Smooth muscle cell (in vitro differentiated cells): ENCODE measurements around the gene ABHD17C. TPM values are rescaled to one million over a fixed set of nuclear protein-coding genes. Genes with fewer than 3 reads are reported as not detected.
A peak's percentile ranks its signal among the peaks of the same experiment; 100 is the strongest.

ENCODE experiments used
- DNase-seq: peaks from one replicate; lab custom pipeline; 2025; ENCODE audit not compliant: unreplicated experiment; lab: John Stamatoyannopoulos, UW
- H2AFZ ChIP-seq: fragments of 200-600 bp; sonication (generic); 2 replicates; pipeline ENCODE4 v1.6.0; 2016; ENCODE audit warnings: antibody characterized with exemption, low read depth, mild to moderate bottlenecking
- H3F3A ChIP-seq: fragments of 200-600 bp; sonication (generic); 2 replicates; pipeline ENCODE4 v1.6.0; 2017; ENCODE audit warnings: antibody characterized with exemption, low read depth
- H3K27ac ChIP-seq: fragments of 200-600 bp; sonication (generic); 2 replicates; pipeline ENCODE4 v1.5.1; 2016; ENCODE audit warnings: low read depth, mild to moderate bottlenecking
- H3K27me3 ChIP-seq: fragments of 200-600 bp; sonication (generic); 2 replicates; pipeline ENCODE4 v1.6.1; 2016; ENCODE audit warnings: low read depth, mild to moderate bottlenecking
- H3K36me3 ChIP-seq: fragments of 200-600 bp; sonication (generic); 2 replicates; pipeline ENCODE4 v1.5.1; 2016; ENCODE audit warnings: low read depth
- H3K4me1 ChIP-seq: fragments of 200-600 bp; sonication (generic); 2 replicates; pipeline ENCODE4 v1.5.1; 2016; ENCODE audit warnings: low read depth
- H3K4me2 ChIP-seq: fragments of 200-600 bp; sonication (generic); 2 replicates; pipeline ENCODE4 v1.6.0; 2016; ENCODE audit warnings: mild to moderate bottlenecking
- H3K4me3 ChIP-seq: fragments of 200-600 bp; sonication (generic); 2 replicates; pipeline ENCODE4 v1.5.1; 2016; ENCODE audit warnings: mild to moderate bottlenecking
- H3K79me2 ChIP-seq: fragments of 200-600 bp; sonication (generic); 2 replicates; pipeline ENCODE4 v1.6.0; 2016; ENCODE audit warnings: low read depth, mild to moderate bottlenecking
- H3K9ac ChIP-seq: fragments of 200-600 bp; sonication (generic); 2 replicates; pipeline ENCODE4 v1.6.0; 2016; ENCODE audit warnings: low read depth
- H3K9me3 ChIP-seq: fragments of 200-600 bp; sonication (generic); replicated peaks from 2 replicates; pipeline ENCODE4 v1.5.1; 2016; ENCODE audit warnings: low read depth
- H4K20me1 ChIP-seq: fragments of 200-600 bp; sonication (generic); 2 replicates; pipeline ENCODE4 v1.6.0; 2016; ENCODE audit warnings: low read depth
- WGBS: methylation state at CpG from one replicate; pipeline ENCODE4 v1.1.7; 2016; ENCODE audit warnings: low lambda C conversion rate; 5-methylcytosine and 5-hydroxymethylcytosine counted together
- polyA plus RNA-seq: library from polyadenylated mRNA; unstranded; fragments of >200 nt; fragmentation: Nextera tagmentation; extraction: Ambion mirVana; gene quantifications from 2 replicates; pipeline ENCODE4 v1.2.1, GENCODE V29; 2016
- total RNA-seq: library from RNA; depleted of rRNA; stranded (reverse); fragments of >200 nt; gene quantifications from 2 replicates; pipeline ENCODE4 v1.2.3, GENCODE V29; 2014
- TF ChIP-seq, protein P1 (sequence below): fragments of 200-600 bp; sonication (generic); IDR thresholded peaks from 2 replicates; pipeline ENCODE4 v1.5.1; 2017; ENCODE audit warnings: borderline replicate concordance, mild to moderate bottlenecking, antibody characterized with exemption; ENCODE audit not compliant: insufficient read depth, poor library complexity, severe bottlenecking

ABHD17C gene
- total and polyA plus RNA-seq, 2 experiments from 2014 or later, result 3.1 to 4.1 TPM

DNA sequence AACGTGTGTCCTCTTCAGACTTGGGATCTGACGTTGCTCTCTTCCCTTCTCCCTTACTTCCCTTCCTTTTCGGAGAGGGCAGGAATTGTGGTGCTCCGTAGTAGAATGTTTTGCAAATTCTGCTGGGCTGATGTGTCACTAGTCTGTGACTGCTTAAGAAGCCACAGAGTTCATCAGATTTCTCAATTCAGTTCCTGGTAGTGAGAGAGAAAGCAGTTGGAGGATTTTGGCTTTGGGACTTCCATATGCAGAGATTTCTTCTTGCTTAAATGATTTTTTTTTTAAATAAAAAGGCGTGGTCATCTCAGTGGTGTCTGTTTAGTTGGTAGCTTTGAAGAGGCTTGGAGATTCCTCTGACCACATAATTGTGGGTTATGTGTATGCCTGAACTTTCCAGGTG lies 94.2 kb downstream of the ABHD17C start:
- H3K27me3 ChIP-seq, result peaks cover 10% of the 10 kb centered on the region
- no peaks in the 10 kb centered on the region for H3K79me2 ChIP-seq
- no peaks in the 10 kb centered on the region for H3K4me1 ChIP-seq
- TF ChIP-seq, protein P1, sequence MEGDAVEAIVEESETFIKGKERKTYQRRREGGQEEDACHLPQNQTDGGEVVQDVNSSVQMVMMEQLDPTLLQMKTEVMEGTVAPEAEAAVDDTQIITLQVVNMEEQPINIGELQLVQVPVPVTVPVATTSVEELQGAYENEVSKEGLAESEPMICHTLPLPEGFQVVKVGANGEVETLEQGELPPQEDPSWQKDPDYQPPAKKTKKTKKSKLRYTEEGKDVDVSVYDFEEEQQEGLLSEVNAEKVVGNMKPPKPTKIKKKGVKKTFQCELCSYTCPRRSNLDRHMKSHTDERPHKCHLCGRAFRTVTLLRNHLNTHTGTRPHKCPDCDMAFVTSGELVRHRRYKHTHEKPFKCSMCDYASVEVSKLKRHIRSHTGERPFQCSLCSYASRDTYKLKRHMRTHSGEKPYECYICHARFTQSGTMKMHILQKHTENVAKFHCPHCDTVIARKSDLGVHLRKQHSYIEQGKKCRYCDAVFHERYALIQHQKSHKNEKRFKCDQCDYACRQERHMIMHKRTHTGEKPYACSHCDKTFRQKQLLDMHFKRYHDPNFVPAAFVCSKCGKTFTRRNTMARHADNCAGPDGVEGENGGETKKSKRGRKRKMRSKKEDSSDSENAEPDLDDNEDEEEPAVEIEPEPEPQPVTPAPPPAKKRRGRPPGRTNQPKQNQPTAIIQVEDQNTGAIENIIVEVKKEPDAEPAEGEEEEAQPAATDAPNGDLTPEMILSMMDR, result no peak
- H3F3A ChIP-seq, result no peaks in the 10 kb centered on the region
- H3K4me2 ChIP-seq, result peak overlapping the region; percentile 45
- DNase-seq, result no peak
- H3K4me3 ChIP-seq, result no peak overlapping the region
- no peaks in the 10 kb centered on the region for H4K20me1 ChIP-seq
- H3K36me3 ChIP-seq, result no peaks in the 10 kb centered on the region
- H3K27ac ChIP-seq, result peak overlapping the region; percentile 52
- no peaks in the 10 kb centered on the region for H3K9me3 ChIP-seq
- no peak overlapping the region for H2AFZ ChIP-seq
- whole genome bisulfite sequencing, result 41% methylated on average over 5 of the region's 5 CpGs
- no peak overlapping the region for H3K9ac ChIP-seq

DNA sequence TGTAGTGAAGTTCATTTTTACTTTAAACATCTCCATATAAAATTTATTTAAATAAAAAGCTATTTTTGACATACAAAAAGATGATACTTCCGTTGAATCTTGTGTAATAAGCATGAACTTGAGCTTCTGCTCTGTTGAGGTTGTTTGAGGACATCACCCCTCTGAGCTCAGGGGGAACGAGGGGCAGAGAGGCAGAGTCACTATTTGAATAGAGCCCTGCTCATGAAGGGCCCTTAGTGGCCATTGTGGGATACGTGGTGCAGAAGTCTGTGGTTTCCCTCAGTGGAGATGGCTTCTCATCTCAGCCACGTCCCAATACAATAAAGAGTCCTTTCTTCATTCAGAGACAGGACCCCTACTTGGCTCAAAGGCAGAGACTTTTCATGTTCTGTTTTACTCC lies 94.7 kb downstream of the ABHD17C start:
- no peaks in the 10 kb centered on the region for H3K36me3 ChIP-seq
- TF ChIP-seq, protein P1, result no peak
- H2AFZ ChIP-seq, result no peak overlapping the region
- H4K20me1 ChIP-seq, result no peaks in the 10 kb centered on the region
- 82% methylated on average over 4 of the region's 4 CpGs for WGBS
- H3K27me3 ChIP-seq, result peaks cover 10% of the 10 kb centered on the region
- H3F3A ChIP-seq, result no peaks in the 10 kb centered on the region
- H3K4me2 ChIP-seq, result peak overlapping the region; percentile 45
- H3K9me3 ChIP-seq, result no peaks in the 10 kb centered on the region
- no peak overlapping the region for H3K4me3 ChIP-seq
- peak overlapping the region; percentile 52 for H3K27ac ChIP-seq
- H3K79me2 ChIP-seq, result no peaks in the 10 kb centered on the region
- H3K9ac ChIP-seq, result no peak overlapping the region
- no peaks in the 10 kb centered on the region for H3K4me1 ChIP-seq
- no peak for DNase-seq

DNA sequence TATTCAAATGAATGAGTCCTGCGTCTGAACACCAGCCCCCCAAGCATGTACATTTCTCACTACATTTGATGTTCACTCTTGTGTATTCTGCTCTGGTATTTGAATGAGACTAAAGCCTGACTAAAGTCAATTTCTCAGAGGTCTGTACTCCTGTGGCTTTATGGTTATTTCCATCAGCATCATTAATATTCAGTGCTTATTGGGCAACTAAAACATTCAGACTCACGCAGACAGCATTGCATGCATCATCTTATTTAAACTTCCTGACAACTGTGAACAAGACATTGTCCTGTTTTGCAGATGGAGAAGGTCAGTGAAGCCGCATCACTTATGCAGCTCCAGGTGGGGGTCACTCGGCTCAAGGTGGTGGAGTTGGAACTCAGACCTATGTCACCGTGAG lies 95.1 kb downstream of the ABHD17C start:
- Histone ChIP-seq H3K27me3 (peaks cover 10% of the 10 kb centered on the region), H3K9me3 (no peaks in the 10 kb centered on the region), H3K4me3 (no peak overlapping the region), H3K27ac (no peak overlapping the region), H3K4me1 (no peaks in the 10 kb centered on the region), H3K79me2 (no peaks in the 10 kb centered on the region), H3K36me3 (no peaks in the 10 kb centered on the region), H4K20me1 (no peaks in the 10 kb centered on the region), H3K9ac (no peak overlapping the region), H3K4me2 (no peak overlapping the region), H2AFZ (no peak overlapping the region), H3F3A (no peaks in the 10 kb centered on the region)
- DNase-seq, result no peak
- TF ChIP-seq, protein P1, result no peak
- WGBS, result 91% methylated on average over 5 of the region's 5 CpGs

DNA sequence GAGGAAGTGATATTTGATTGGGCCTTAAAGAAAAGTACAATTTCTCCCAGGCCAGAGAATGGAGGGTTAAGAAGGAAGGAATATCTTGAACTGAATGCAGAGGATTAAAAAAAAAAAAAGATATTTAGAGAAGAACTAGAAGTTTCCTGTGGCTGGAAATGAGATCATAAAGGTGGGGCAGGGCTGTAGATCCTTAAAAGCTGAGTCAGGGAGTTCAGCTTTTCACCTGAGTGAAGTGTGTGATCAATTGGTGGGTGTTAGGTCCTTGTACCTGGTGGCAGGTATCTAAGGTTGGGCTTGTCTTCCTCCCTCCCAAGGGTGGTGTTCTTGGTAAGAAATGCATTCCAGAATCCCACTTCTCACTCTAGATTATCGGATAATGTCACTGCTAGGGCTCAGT lies 95.9 kb downstream of the ABHD17C start:
- DNase-seq, result no peak
- Histone ChIP-seq H4K20me1 (no peaks in the 10 kb centered on the region), H3K79me2 (no peaks in the 10 kb centered on the region), H3K4me1 (no peaks in the 10 kb centered on the region), H3K4me2 (no peak overlapping the region), H3K27me3 (peaks cover 10% of the 10 kb centered on the region), H3K9me3 (no peaks in the 10 kb centered on the region), H3K36me3 (no peaks in the 10 kb centered on the region), H3K9ac (no peak overlapping the region), H3K4me3 (no peak overlapping the region), H3F3A (no peaks in the 10 kb centered on the region), H3K27ac (no peak overlapping the region), H2AFZ (no peak overlapping the region)
- TF ChIP-seq, protein P1, result no peak
- WGBS, result 95% methylated on average over 1 of the region's 1 CpG
